22Rv1 (cell line): ENCODE results near the gene TNRC6B.

Experiments used
- CTCF ChIP-seq: fragments of 450-650 bp; IDR thresholded peaks from 2 replicates; pipeline ENCODE4 v1.5.1; 2017; ENCODE audit warnings: mild to moderate bottlenecking
- ZFX ChIP-seq: fragments of 450-650 bp; IDR thresholded peaks from 2 replicates; pipeline ENCODE4 v1.6.1; 2017; ENCODE audit warnings: antibody characterized with exemption, borderline replicate concordance

- no peak for TF ChIP-seq ZFX
- TF ChIP-seq CTCF: no peak
Measured at GRCh38 chr22:40331706-40332105, 154.0 kb downstream of the TNRC6B start.
